Muscle layer of colon (tissue), 2 donors: ENCODE data around the gene SPIB.

Source experiments
- H3K27ac ChIP-seq: one replicate; pipeline ENCODE4 v1.7.0; 2013; ENCODE audit warnings: low read depth, mild to moderate bottlenecking, low read length, moderate library complexity
- H3K27me3 ChIP-seq, 2 donors: one replicate each; pipeline ENCODE4 v1.7.0; 2013; ENCODE audit warnings: low read length in 2 of 2, mild to moderate bottlenecking in 2 of 2; ENCODE audit not compliant: insufficient read depth in 2 of 2, control insufficient read depth in 1 of 2
- H3K36me3 ChIP-seq: one replicate; pipeline ENCODE4 v1.7.0; 2013; ENCODE audit warnings: mild to moderate bottlenecking, low read length; ENCODE audit not compliant: insufficient read depth
- H3K4me1 ChIP-seq: one replicate; pipeline ENCODE4 v1.7.0; 2013; ENCODE audit warnings: mild to moderate bottlenecking, low read length; ENCODE audit not compliant: insufficient read depth
- H3K4me3 ChIP-seq, 2 donors: one replicate each; pipeline ENCODE4 v1.7.0; 2013; ENCODE audit warnings: low read length in 2 of 2, low read depth in 1 of 2, mild to moderate bottlenecking in 1 of 2, moderate library complexity in 1 of 2
- H3K9ac ChIP-seq: one replicate; pipeline ENCODE4 v1.7.0; 2013; ENCODE audit warnings: low read length
- H3K9me3 ChIP-seq: one replicate; pipeline ENCODE4 v1.7.0; 2013; ENCODE audit warnings: mild to moderate bottlenecking, low read length
- donor health status: abdominal sarcoma.
- donor health status: Adenocarcinoma of cecum.

SPIB gene

DNA sequence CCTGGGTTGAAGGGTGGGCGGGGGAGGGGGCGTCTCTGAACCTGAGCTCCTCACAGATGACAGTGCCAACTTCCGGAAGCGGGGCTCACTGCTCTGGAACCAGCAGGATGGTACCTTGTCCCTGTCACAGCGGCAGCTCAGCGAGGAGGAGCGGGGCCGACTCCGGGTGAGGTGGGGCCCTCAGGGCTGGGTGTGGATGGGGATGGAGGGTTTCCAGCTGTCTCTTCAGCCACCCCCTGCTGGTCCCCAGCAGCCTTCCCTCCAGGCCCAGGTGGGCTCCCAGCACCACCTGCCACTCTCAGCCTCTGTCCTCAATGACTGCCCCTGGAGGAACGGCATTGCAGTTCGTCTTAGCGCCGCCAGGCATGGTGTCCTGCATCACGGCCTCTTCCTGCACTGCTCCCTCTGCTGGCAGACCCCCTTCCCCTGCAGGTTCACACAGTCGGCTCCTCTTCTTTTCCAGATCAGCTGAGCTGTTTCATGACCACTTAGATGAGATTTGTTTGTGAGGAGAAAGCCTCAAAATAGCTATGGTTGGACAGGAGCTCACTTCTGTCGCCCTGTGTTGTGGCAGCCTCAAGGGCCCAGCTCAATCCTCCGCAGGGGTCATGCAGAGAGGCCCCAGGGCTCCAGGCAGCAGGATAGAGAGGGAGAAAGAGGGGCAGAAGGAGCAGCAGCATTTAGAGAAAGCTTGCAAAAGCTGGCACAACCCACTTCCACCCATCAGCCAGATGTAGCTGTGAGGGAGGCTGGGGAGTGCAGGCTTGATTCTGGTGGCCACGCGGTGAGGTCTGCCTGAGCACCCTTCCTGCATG, 60.4 kb downstream of the SPIB start:
- no peaks in the 10 kb centered on the region for H3K27me3 ChIP-seq
- H3K4me1 ChIP-seq: peaks cover 11% of the 10 kb centered on the region
- H3K4me3 ChIP-seq: no peak overlapping the region
- peaks cover 27% of the 10 kb centered on the region for H3K36me3 ChIP-seq
- H3K9ac ChIP-seq: no peak overlapping the region
- no peaks in the 10 kb centered on the region for H3K9me3 ChIP-seq
- H3K27ac ChIP-seq: no peak overlapping the region

DNA sequence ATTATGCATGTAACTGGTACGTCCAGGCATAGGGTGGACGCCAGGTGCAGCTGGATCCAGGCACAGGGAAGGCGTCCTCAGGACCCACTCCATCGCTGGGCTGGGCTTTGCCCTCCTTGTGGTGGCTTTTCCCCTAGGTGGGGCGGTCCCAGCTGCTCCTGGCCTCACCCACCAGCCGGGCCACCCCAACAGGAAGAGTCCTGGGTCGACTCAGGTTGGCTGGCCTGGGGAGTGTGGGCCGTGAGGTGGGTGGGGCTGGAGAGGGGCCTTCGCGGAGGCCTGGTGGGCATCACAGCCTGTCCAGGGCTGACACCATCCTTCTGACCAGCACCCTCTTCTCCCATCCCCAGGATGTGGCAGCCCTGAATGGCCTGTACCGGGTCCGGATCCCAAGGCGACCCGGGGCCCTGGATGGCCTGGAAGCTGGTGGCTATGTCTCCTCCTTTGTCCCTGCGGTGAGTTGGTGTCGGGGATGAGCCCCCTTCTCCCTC, 61.1 kb downstream of the SPIB start:
- H3K27ac ChIP-seq: no peak overlapping the region
- no peak overlapping the region for H3K9ac ChIP-seq
- no peak overlapping the region for H3K4me3 ChIP-seq
- no peaks in the 10 kb centered on the region for H3K27me3 ChIP-seq
- no peaks in the 10 kb centered on the region for H3K9me3 ChIP-seq
- H3K36me3 ChIP-seq: peaks cover 27% of the 10 kb centered on the region
- H3K4me1 ChIP-seq: peaks cover 11% of the 10 kb centered on the region

DNA sequence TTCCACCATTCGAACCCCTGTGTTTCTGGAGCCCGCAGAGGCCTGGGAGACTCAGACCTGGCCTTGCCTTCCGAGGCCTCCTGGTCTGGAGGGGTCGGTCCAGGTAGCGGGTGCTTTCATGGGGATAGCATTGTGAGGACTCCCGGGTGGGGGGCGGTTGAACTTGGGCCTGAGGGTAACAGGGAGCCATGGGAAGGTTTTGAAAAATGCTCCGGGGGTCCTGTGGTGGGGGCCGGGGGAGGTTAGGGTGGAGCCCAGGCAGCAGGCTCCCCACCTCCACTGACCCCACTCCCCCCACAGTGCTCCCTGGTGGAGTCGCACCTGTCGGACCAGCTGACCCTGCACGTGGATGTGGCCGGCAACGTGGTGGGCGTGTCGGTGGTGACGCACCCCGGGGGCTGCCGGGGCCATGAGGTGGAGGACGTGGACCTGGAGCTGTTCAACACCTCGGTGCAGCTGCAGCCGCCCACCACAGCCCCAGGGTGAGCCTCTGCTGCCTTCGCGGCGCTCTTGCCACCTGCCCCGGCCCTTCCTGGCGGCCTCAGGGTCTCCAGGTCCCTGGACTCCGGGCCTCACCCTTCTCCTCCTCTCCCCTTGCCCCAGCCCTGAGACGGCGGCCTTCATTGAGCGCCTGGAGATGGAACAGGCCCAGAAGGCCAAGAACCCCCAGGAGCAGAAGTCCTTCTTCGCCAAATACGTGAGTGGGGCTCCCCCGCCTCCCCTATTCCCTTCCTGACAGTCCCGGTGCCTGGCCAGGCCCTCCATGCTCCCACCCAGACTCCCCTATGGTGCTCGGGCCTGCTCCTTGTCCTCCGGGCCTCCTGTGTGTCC, 61.8 kb downstream of the SPIB start:
- no peak overlapping the region for H3K4me3 ChIP-seq
- H3K9ac ChIP-seq: no peak overlapping the region
- peaks cover 11% of the 10 kb centered on the region for H3K4me1 ChIP-seq
- peaks cover 27% of the 10 kb centered on the region for H3K36me3 ChIP-seq
- H3K27me3 ChIP-seq: no peaks in the 10 kb centered on the region
- no peaks in the 10 kb centered on the region for H3K9me3 ChIP-seq
- H3K27ac ChIP-seq: no peak overlapping the region
